SK-N-SH treated with all-trans-retinoic acid at 6 μM for 48 hours (cell line): ENCODE data around the gene NCOA5.

Source experiments
- ARNTL ChIP-seq: fragments of 450-650 bp; formaldehyde crosslinking; IDR thresholded peaks from 2 replicates; pipeline ENCODE4 v1.5.0; 2020; ENCODE audit warnings: low read depth, mild to moderate bottlenecking, moderate library complexity, borderline replicate concordance
- BACH2 ChIP-seq: fragments of 250-450 bp; sonication (Bioruptor Pico); IDR thresholded peaks from 2 replicates; pipeline ENCODE4 v1.9.0; 2021; ENCODE audit warnings: mild to moderate bottlenecking, borderline replicate concordance
- ESRRG ChIP-seq: fragments of 250-450 bp; sonication (Bioruptor Pico); IDR thresholded peaks from 2 replicates; pipeline ENCODE4 v1.6.1; 2021; ENCODE audit warnings: mild to moderate bottlenecking
- ISL1 ChIP-seq: fragments of 250-450 bp; sonication (Bioruptor Pico); IDR thresholded peaks from 2 replicates; pipeline ENCODE4 v2.1.2; 2022; ENCODE audit warnings: mild to moderate bottlenecking, moderate library complexity
- OSR1 ChIP-seq: fragments of 250-450 bp; sonication (Bioruptor Pico); IDR thresholded peaks from 2 replicates; pipeline ENCODE4 v1.8.0; 2022; ENCODE audit warnings: moderate library complexity, mild to moderate bottlenecking, inconsistent platforms
- PATZ1 ChIP-seq: fragments of 250-450 bp; sonication (Bioruptor Pico); IDR thresholded peaks from 2 replicates; pipeline ENCODE4 v1.8.0; 2020; ENCODE audit warnings: mild to moderate bottlenecking, moderate library complexity, borderline replicate concordance
- TOX ChIP-seq: fragments of 250-450 bp; sonication (Bioruptor Pico); IDR thresholded peaks from 2 replicates; pipeline ENCODE4 v1.8.0; 2021; ENCODE audit warnings: mild to moderate bottlenecking, moderate library complexity, borderline replicate concordance
- ZFP3 ChIP-seq: fragments of 250-450 bp; sonication (Bioruptor Pico); IDR thresholded peaks from 2 replicates; pipeline ENCODE4 v1.5.0; 2020; ENCODE audit warnings: mild to moderate bottlenecking, moderate library complexity
- ZFP30 ChIP-seq: fragments of 450-650 bp; formaldehyde crosslinking; IDR thresholded peaks from 2 replicates; pipeline ENCODE4 v1.5.0; 2022; ENCODE audit warnings: mild to moderate bottlenecking, moderate library complexity
- ZNF565 ChIP-seq: fragments of 450-650 bp; formaldehyde crosslinking; conservative IDR thresholded peaks from 2 replicates; pipeline ENCODE4 v1.5.0; 2020; ENCODE audit warnings: low read depth, mild to moderate bottlenecking, moderate library complexity
- ZNF70 ChIP-seq: fragments of 450-650 bp; formaldehyde crosslinking; IDR thresholded peaks from 2 replicates; pipeline ENCODE4 v1.5.0; 2020; ENCODE audit warnings: mild to moderate bottlenecking, moderate library complexity
- ZNF8 ChIP-seq: fragments of 450-650 bp; formaldehyde crosslinking; IDR thresholded peaks from 2 replicates; pipeline ENCODE4 v1.5.0; 2020; ENCODE audit warnings: mild to moderate bottlenecking, moderate library complexity

- TF ChIP-seq ARNTL (CRISPR knock-in tag) (no peak), PATZ1 (CRISPR knock-in tag) (no peak), ZFP3 (CRISPR knock-in tag) (no peak), ZNF8 (no peak), ESRRG (CRISPR knock-in tag) (no peak), ZFP30 (CRISPR knock-in tag) (no peak), ZNF70 (CRISPR knock-in tag) (no peak), TOX (CRISPR knock-in tag) (no peak), BACH2 (no peak), OSR1 (CRISPR knock-in tag) (no peak), ISL1 (no peak), ZNF565 (CRISPR knock-in tag) (no peak)
Observed at GRCh38 chr20:46134716-46135115, 45.0 kb upstream of the NCOA5 start.
